ENCODE measurements around the gene MAPK8.

MAPK8 gene

GRCh38 chr10:48451969-48452878 is 145.7 kb downstream of the MAPK8 start:
- DNase-seq = no peak

DNA sequence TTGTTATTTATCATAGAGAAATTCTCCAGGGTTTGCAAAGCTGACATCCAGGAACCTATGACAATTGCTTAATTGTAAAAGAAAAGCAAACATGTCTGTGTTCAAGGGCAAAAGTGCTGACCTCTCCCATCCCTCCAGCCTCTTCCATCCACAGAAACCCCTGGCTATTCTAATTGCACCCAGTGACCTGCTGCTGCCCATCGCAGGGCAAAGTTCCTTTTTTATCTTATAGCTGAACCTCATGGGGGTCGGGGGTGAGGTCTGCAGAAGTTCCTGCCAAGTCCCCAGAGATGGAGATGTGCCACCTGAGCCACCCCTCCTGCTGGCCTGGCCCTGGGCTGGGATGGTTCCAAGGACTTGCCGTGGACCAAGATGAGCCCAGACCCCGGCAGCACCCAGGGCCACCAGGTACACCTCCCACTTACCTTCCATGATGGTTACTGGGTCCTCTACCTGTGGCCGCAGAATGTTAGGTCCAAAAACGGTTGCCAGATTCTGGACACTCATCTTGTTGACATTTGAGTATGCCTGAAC is 146.5 kb downstream of the MAPK8 start:
- DNase-seq = no peak

DNA sequence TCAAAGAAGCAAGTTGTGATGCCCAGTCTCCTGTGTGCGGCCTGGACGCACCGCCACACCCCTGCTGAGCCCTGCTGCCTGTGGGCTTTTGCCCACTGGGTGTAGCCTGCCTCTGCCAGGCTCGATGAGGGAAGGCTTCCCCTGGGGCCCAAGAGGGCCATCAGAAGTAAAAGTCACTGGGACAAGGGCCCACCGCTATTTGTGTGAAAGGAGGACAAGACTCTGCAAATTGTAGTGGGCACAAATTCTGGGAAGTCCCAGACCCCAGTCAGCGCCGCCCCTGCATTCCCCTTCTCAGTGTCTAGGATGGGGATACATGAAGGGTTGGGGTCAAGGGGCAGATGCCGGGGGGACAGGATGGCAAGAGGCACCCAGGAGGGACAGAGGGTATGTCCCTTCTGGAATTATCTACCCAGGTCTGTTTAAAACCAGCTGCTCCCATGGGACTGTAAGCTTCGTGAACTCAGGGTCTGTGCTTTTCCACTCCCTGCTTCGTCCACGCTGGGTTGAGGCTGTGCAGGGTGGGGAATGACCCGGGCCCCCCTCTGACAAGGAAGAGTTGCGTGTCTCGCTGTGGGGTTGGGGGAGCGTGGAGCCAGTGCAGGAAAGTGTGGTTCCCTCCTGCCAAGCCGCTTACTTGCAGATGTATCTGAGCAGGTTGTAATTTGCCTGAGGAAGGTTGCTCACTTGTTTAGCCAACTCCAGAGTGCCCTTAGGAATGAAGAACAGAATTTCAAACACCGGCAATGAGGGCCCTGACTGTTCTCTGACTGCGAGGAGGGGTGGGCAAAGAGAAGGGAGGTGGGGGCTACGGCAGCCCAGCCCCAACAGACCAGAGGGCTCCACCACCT is 147.2 kb downstream of the MAPK8 start:
- DNase-seq = no peak

GRCh38 chr10:48454302-48455054 is 148.0 kb downstream of the MAPK8 start:
- no peak for DNase-seq

- DNase-seq = no peak
Observed at GRCh38 chr10:48455055-48455391, 148.5 kb downstream of the MAPK8 start.

GRCh38 chr10:48455392-48456151 is 149.1 kb downstream of the MAPK8 start:
- no peak for DNase-seq

GRCh38 chr10:48456361-48456804 is 149.9 kb downstream of the MAPK8 start:
- DNase-seq = no peak

- no peak for DNase-seq
Observed at GRCh38 chr10:48456808-48457761, 150.6 kb downstream of the MAPK8 start.

DNA sequence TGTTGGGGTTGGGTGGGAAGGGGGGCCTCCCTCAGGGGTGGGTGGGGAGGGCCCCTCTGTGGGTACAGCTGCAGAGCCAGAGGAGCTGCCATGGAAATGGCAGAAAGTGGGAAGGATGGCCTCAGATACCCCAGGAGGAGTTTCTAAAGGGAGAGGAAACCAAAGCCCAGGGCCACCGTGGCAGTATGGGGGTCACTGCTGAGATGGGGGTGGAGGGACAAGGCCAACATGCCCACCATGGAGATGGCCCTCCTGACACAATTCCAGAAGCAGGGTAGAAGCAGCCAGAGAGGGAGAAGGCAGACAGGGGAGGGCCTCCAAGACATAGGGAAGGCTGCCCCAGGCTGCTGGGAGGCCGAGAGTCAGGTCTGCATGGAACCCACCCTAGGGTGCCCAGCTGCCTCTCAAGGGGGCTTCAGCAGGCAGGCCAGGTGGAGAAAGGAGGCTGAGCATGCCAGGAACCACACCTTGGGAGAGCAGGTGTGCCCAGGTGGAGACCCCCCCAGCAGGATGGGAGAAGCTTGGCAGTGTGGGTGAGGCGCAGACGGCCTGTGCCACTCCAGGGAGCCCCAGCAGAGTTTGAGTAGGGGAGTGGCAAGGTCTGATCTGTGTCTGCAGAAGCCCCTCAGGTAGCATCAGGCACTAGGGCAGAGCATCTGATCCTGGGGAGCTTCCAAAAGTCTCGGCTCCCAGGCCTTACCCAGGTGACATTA is 151.6 kb downstream of the MAPK8 start:
- no peak for DNase-seq

GRCh38 chr10:48458662-48459048 is 152.2 kb downstream of the MAPK8 start:
- DNase-seq = no peak

DNA sequence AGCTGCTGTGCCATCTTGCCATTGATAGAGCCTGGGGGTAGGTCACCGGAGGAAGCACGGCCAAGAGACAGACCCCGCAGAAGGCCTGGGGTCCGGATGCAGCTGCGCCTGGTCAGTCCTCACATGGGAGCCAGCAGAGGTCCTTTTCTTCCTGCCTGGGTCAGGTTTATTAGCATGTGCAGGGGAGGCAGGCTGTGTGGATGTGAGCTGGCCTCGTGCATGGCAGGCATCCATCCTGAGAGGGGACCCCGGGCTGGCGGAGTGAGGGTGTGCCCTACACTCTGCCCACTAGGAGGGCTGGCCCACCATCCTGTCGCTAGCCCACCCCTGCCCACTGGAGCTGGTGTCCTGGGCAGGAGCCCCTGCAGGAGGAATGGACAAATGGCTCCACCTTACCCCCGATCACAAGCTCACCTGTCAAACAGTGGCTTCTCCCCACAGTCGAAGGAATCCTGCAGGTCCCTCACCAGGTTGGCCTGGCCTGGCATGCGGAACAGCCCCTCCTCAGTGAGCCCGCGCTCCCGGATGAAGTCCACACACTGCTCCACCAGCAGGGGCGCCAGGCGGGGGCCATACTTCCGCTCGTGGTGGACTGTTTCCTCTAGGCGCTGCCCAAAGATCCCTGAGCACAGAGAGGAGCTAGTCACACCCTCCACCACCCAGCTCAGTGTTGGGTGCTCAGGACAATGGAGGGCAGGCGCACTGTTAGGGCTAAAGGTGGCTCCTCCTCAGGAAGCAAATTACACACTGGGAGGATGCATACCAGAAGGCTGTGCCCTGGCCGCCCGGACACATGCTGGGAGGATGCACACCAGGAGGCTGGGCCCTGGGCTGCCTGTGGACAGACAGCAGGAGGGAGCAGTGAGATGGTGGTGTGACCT is 153.0 kb downstream of the MAPK8 start:
- no peak for DNase-seq

DNA sequence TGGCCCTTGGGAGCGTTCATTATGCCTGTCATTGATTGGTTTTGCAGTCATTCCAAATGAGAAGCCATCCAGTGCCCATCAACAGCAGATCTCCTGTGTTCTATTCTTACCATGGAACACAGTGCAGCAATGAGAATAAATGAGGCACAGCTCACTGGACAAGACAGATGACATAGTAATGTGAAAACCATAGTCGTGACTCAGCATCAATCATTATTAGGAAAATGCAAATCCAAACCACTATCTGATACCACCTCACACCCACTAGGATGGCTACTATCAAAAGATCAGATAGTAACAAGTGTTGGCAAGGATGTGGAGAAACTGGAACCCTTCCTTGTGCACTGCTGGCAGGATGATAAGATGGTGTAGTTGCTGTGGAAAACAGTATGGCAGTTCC is 153.7 kb downstream of the MAPK8 start:
- DNase-seq = no peak

GRCh38 chr10:48461623-48462481 is 155.4 kb downstream of the MAPK8 start:
- no peak for DNase-seq

DNA sequence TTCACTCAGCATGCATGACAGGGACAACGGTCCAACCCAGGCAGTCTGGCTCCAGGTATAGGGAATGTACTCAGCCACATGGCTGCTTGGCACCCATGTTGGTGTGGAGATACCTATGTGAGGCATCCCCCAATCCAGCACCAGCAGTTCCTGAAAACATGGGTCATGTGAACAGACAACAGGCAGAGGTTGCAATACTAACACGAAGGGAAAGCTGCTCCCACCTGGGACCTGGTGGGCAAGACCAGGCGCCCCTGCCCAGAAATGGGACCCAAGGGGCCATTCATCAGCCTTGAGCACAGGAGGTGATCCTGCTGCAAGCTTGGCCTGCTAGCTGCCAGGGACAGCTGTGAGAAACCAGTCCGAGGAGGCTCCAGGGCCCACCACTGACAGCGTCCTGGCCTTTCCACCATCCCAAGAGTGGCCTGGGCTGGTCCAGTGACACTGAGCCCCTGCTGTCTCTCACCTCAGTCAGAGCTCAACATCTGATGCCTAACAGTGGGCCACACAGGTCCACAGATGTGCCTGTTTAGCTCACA is 156.1 kb downstream of the MAPK8 start:
- DNase-seq = no peak

- DNase-seq = no peak
Observed at GRCh38 chr10:48463318-48464003, 157.0 kb downstream of the MAPK8 start.

GRCh38 chr10:48464121-48464870 is 157.8 kb downstream of the MAPK8 start:
- DNase-seq = no peak
